Dedifferentiated amniotic fluid mesenchymal stem cell (primary cell): ENCODE measurements around the gene SPTSSB.

ENCODE experiments used
- DNase-seq: peaks from one replicate; pipeline ENCODE4 v3.0.0-alpha.2; 2016; ENCODE audit errors: extremely low spot score

Gene SPTSSB

DNA sequence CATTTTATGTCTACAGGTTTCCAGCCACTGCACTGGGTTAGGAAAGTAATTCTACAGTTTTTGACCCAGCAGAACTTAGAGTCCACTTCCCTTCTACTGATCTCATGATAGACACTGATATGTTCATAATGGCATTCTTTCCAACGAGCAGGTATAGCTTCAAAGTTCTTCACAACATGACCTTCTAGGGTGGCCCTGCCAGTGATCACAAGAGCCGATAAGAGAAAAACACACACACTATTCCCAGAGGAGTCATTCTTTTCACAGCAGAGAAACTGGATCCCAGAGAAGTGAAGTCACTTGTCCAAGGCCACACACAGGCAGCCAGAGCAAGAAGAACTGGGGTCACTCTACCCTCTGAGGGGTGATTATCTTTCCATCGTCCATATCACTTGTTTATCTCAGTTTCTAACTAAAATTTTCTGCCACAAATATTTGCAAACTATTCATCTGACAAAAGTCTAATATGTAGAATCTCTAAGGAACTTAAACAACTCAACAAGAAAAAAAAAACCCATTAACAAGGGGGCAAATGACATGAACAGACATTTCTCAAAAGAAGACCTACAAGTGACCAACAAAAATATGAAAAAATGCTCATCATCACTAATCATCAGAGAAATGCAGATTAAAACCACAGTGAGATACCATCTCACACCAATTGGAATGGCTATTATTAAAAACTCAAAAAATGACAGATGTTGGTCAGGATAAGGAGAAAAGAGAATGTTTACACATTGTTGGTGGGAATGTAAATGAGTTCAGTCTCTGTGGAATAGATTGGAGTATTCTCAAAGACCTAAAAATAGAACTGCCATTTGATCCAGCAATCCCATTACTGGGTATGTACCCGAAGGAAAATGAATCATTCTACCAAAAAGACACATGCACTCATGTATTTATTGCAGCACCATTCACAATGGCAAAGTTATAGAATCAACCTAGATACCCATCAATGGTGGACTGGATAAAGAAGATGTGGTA lies 31.5 kb downstream of the SPTSSB start:
- no peak for DNase-seq

DNA sequence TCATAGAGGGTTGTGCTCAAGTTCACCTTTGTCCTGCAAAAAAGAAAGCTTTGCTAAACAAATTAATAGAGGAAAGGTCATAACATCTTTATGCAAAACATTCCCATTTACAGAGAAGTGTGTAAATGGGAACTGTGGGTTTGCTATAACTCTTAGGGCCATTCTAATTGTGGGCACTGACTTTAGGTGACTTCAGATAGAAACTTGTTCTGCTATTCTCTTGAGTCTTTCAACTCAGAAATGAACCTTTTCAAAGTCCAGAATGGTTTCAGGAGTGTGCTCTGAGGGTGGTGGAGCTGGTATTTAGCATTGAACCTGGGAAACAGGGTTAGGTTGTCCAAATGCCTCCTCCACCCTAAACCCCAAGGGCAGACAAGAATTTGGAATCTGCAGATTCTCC lies 34.0 kb downstream of the SPTSSB start:
- DNase-seq = no peak

DNA sequence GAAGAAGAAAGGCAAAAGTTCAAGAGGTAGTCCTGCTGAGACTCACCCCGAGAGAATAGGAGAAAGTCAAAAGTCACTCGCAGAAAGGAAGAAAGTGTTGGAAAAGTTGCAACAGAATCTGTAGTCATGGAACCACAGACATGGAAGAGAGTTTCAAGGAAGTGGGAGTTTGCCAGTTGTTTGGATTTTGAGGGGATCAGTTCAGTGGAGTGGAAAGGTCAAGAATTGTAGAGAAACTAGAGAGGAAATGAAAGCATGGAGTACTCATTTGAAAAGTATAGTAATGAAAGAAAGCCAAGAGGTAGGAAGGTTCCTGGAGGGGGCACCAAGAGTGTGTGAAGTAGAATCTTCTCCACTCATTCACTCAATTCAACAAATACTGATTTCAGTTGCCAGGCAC lies 34.7 kb downstream of the SPTSSB start:
- no peak for DNase-seq

DNA sequence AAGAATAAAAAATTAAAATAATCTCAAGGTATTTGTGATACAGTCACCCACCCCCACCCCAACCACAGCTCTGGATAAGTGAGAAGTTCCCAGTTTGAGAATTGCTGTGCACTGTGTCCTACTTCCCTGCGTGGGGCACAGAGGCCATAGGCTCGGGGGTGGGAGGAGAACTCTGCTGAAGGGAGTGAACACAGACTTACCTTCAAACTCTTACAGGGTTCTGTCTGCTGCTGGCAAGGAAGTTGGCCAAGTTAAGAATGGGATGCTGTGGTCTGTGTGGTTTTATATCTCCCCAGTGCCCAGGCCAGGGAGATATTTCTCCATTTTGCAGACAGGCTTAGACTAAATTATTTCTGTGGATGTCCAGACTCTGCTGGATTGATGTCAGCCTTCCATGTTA lies 37.6 kb downstream of the SPTSSB start:
- no peak for DNase-seq

DNA sequence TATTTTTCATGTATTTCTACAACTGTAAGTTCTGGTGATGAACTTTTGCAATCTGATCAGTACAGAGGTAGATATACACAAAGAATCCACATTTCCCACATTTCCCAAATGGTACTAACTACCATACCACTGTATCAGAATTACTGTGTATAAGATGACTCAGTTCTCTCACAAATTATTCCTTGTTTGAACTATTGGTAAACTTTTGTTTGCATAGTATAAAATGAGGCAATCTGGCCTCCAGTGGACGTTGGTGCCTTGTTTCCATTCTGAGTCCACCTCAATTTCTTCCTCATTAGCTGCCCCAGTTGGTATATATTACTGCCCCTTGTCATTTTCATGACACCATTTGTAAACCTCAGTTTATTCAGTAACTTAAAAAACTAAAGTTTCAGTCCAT lies 38.5 kb downstream of the SPTSSB start:
- no peak for DNase-seq

DNA sequence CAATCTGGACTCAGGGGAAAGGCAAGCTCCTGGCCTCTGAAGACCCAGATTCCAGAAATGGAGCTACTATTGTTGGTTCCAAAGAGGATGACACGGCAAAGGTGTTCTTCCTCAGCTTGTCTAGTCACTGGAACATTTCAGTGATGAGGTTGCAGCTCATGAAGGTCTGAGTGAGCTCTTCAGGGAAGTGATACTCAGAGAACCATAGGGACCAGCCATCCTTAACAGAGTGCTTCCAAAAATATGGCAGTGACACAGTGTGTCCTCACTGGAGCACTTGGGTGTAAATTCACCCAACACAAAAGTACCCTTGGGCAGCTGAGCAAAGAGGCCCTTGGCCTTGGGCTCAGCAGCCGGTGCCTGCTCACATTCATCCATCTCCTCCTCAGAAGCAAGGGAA lies 46.3 kb downstream of the SPTSSB start:
- no peak for DNase-seq

DNA sequence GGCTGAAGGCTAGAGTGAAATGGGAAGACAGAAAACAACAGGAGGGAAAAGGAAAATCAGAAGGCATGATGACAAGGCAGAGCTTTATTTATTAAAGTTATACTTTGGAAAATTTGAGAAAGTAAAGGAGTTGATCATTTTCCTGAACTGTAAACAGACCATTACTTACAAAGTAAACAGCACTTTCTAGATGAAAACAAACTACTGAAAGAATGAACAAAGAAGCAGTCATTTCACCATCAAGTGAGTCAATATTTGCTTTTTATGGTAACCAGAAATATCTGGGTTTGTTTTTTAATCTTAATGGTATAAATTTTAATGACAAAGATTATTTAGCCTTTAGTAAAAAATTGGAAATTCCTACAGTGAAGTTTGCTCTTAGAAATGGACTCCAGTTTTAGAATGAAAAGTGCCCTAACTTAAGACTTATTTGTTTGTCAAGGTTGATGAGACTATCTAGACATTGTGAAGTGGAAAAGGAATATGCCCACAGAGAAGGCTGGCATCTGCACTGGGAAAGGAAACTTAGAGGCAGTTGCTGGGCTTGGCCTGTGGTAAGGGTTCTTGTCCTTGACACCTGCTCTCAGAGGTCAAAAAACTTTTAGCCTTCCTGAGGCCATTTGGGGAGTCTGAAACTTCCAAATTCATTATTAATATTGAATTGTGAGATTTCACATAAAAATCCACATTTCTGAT lies 47.2 kb downstream of the SPTSSB start:
- DNase-seq = no peak

DNA sequence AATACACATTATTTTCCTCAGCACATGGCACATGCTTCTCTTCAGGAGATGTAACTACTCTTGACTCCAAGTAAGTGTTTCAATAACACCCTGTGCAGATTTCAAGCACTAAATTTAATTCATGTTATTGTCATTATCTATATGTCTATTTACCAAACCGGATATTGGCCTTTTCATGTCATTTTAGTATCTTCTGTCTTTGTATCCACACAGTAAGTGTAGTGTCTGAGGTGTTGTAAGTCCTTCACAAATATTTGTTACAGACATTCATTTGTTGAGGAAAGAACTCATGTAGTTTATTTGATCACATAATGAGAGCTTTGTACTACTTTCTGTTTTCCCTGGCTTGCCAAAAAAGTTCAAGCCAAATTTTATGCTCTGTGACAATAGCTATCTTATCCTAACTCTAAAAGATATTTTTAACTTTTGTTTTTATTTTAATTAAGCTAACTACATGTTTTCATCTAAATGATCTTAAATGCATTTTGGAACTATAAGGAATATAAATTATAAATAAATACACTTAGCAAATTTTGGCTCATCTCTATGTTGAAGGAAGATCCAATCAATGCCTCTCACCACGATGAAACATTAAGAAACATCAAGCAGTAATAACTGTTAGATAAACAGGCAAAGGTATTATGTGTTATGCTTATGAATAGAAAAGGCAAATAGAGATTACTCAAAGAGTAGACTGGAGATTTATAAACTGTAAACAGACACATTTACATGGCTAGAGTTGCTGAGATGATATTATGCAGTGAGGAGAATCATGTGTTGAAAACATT lies 48.3 kb downstream of the SPTSSB start:
- no peak for DNase-seq

DNA sequence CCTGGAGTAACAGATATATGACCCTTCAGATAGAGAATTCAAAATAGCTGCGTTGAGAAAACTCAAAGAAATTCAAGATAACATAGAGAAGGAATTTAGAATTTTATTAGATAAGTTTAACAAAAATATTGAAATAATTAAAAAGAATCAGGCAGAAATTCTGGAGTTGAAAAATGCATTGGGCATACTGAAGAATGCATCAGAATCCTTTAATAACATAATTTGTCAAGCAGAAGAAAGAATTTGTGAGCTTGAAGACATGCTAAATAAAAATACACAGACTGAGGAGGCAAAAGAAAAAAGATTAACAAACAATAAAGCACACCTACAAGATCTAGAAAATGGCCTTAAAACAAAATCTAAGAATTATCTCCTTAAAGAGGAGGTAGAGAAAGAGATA lies 50.5 kb downstream of the SPTSSB start:
- DNase-seq = no peak

DNA sequence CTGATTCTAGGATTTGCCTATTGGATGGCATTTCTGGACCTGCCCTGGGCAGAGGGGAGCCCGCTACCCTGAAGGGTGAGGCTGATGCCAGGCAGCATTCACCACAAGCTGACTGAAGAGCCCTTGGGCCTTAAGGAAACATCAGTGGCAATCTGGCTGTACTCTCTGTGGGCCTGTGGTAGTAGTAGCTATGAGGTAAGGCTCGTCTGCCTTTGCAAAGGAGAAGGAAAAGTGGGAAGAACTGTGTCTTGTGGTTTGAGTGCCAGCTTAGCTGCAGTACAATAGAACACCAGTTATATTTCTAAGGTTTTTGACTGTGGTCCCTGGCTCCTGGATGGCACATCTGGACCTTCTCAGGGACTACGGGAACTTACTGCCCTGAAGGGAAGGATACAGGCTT lies 51.5 kb downstream of the SPTSSB start:
- DNase-seq = no peak

DNA sequence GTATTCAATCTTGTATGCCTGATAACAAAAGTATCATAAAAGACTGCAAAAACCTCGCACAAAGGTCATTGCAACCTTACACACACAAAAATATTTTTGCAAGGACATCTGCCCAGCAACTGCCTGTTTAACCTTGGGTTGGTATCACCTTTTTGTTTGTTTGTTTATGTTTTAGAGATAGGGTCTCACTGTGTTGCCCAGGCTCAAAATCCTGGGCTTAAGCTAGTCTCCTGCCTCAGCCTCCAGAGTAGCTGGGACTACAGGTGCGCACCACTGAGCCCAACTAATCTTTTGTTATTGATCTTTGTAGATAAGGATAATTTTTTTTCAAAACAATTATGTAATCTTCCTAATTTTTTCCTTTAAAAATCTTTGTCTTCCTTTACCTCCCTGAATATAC lies 54.2 kb downstream of the SPTSSB start:
- no peak for DNase-seq

DNA sequence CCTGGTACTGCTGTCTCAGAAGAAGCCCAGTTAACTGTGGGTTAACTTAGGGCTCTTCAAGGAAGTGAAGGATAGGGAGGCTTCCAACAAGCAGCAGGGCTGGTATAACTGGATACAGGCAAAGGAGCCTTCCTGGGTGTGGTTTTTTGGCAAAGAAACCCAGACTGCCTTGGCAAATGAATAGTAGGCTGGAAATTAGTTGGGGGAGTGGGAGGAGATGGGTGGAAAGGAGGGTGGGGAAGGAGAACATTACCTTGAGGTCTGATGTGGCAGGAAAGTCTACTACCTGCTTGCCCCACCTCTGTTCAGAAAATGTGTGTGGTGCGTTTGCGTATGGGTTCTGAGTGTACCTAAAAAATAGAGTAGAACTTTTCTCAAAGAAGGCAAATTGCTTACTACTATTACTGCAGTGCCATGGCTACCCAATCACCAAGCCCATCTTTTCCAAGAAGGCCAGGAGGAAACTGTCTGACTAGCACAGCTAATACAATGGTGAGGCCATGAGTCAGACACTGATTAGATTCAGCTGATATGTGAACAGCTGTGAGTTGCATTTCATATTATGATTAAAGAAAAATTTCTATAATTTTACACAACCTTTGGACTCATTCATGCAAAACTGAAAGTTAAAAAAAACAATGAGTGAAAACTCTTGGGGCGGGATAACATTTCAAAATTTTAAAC lies 55.2 kb downstream of the SPTSSB start:
- DNase-seq = no peak

DNA sequence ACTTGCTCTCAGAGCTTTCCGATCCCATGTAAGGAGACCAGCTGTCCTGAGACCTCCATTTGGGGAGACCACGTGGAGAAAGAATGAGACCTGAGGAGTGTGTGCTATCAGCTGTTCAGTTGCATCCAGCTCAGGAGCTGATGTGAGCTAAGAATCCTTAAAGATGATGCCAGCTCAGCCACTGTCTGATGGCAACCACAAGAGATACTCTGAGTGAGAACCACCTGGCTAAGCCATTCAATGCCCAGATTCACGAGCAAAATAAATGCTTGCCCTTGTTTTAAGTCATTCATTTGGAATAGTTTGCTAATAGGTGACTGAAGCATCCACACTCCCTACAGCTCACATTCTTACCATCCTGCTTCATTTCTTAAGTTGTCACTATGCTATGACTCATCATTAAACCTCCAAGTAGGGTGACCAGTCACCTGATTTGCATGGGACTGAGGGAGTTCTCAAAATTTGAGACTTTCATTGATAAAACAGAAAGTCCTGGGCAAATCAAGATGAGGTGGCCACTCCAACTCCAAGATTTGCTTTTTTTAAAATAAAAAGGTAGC lies 56.4 kb downstream of the SPTSSB start:
- DNase-seq = no peak

DNA sequence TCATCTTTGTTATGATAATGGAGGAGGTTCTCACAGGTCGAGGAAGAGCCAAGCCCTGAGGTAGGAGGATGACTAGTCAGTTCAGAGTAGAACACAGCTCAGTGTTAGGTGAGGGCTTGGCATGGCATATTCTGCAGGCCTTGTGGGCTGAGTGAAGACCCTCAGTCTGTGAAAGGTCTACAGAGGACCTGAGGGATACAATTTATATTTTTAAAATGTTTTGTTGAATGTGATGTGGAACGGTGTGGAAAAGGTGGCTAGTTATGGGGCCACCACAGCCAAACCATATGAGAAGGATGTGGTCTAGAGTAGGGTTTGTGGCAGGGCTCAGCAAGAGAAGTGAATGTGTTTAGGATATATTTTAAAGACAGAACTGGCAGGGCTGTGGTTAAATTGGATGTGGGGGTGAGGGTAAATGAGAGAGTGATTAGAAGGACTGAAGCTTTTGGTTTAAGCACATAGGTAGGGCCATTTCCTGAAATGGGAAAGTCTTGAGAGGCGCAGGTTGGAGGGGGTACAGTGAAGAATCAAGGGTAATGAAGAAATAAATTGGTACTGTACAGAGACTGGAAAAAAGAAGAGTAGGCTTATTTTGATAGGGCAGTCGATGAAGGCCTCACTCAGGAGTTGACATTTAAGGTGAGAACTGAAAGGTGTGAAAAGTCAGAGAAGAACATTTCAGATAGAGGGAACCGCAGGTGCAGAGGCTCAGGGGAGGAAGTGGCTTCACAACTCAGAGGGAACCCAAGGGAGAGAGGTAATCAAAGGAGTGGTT lies 60.5 kb downstream of the SPTSSB start:
- no peak for DNase-seq

DNA sequence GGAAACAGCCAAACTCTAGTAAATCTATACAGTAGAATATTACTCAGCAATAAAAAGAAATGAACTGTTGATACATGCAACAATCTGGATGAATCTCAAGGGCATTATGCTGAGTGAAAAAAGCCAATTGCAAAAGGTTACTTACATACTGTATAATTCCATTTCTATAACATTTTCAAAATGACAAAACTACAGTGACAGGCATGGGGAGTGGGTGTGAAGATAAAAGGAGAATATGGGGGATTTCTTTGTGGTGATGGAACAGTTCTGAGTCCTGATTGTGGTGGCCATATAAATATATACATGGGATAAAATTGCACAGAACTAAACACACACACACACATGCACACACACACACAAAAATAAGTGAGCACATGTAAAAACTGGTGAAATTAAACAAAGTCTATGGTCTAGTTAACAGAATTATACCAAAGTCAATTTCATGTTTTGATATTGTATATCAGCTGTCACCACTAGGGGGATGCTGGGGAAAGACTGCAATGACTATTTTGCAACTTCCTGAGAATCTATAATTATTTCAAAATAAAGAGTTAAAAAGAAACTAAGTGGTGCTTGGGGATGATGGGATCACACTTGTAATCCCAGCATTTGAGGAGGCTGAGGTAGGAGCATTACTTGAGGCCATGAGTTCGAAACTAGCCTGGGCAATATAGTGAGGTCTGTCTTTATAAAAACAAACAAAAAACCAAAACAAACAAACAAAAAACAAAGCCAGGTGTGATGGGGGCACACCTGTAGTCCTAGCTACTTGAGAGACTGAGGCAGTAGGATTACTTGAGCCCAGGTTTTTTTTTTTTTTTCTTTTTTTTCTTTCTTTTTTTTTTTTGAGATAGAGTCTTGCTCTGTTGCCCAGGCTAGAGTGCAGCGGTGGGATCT lies 66.0 kb downstream of the SPTSSB start:
- no peak for DNase-seq

DNA sequence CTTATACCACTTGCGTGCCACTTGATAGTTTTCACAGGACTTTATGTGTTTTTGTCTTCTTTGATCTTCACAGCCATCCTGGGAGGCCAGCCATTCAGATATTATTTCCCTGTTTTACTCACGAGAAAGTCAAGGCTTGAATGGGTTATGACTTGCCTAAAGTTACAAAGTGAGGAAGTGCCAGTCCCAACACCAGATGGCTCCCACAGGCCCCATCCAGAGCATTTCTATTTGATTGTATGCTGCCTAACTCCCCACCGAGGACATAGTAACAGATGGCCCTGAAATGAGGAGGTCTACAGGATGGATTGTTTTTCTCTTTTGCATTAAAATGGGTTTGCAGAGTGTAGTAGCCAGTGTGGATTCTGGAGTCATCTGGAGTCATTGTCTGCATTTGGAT lies 74.5 kb downstream of the SPTSSB start:
- no peak for DNase-seq

DNA sequence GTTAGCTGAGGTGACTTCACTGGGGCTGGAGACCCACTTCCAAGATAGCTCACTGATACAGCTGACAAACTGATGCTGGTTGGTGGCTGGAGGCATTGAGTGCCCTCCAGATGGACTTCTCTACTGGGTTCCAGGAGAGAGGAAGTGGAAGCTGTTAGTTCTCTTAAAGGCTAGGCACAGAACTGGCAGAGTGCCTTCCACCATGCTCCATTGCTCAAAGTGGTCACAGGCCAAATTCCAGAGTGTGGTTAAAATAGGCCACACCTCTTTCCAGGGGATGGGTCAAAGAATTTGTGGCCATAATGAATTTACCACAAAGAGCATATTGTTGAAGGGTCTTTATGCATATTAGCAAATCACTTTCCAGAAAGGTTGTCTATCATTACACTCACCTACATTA lies 76.0 kb downstream of the SPTSSB start:
- DNase-seq = no peak
